Smooth muscle cell (in vitro differentiated cells): ENCODE data around the gene VTCN1. TPM values are rescaled to one million over a fixed set of nuclear protein-coding genes. Genes with fewer than 3 reads are reported as not detected.

Experiments
- DNase-seq: peaks from one replicate; lab custom pipeline; 2025; ENCODE audit not compliant: unreplicated experiment; lab: John Stamatoyannopoulos, UW
- H2AFZ ChIP-seq: fragments of 200-600 bp; sonication (generic); 2 replicates; pipeline ENCODE4 v1.6.0; 2016; ENCODE audit warnings: antibody characterized with exemption, low read depth, mild to moderate bottlenecking
- H3F3A ChIP-seq: fragments of 200-600 bp; sonication (generic); 2 replicates; pipeline ENCODE4 v1.6.0; 2017; ENCODE audit warnings: antibody characterized with exemption, low read depth
- H3K27ac ChIP-seq: fragments of 200-600 bp; sonication (generic); 2 replicates; pipeline ENCODE4 v1.5.1; 2016; ENCODE audit warnings: low read depth, mild to moderate bottlenecking
- H3K27me3 ChIP-seq: fragments of 200-600 bp; sonication (generic); 2 replicates; pipeline ENCODE4 v1.6.1; 2016; ENCODE audit warnings: low read depth, mild to moderate bottlenecking
- H3K36me3 ChIP-seq: fragments of 200-600 bp; sonication (generic); 2 replicates; pipeline ENCODE4 v1.5.1; 2016; ENCODE audit warnings: low read depth
- H3K4me1 ChIP-seq: fragments of 200-600 bp; sonication (generic); 2 replicates; pipeline ENCODE4 v1.5.1; 2016; ENCODE audit warnings: low read depth
- H3K4me2 ChIP-seq: fragments of 200-600 bp; sonication (generic); 2 replicates; pipeline ENCODE4 v1.6.0; 2016; ENCODE audit warnings: mild to moderate bottlenecking
- H3K4me3 ChIP-seq: fragments of 200-600 bp; sonication (generic); 2 replicates; pipeline ENCODE4 v1.5.1; 2016; ENCODE audit warnings: mild to moderate bottlenecking
- H3K79me2 ChIP-seq: fragments of 200-600 bp; sonication (generic); 2 replicates; pipeline ENCODE4 v1.6.0; 2016; ENCODE audit warnings: low read depth, mild to moderate bottlenecking
- H3K9ac ChIP-seq: fragments of 200-600 bp; sonication (generic); 2 replicates; pipeline ENCODE4 v1.6.0; 2016; ENCODE audit warnings: low read depth
- H3K9me3 ChIP-seq: fragments of 200-600 bp; sonication (generic); replicated peaks from 2 replicates; pipeline ENCODE4 v1.5.1; 2016; ENCODE audit warnings: low read depth
- H4K20me1 ChIP-seq: fragments of 200-600 bp; sonication (generic); 2 replicates; pipeline ENCODE4 v1.6.0; 2016; ENCODE audit warnings: low read depth
- CTCF ChIP-seq: fragments of 200-600 bp; sonication (generic); IDR thresholded peaks from 2 replicates; pipeline ENCODE4 v1.5.1; 2017; ENCODE audit warnings: borderline replicate concordance, mild to moderate bottlenecking, antibody characterized with exemption; ENCODE audit not compliant: insufficient read depth, poor library complexity, severe bottlenecking
- WGBS: methylation state at CpG from one replicate; pipeline ENCODE4 v1.1.7; 2016; ENCODE audit warnings: low lambda C conversion rate; 5-methylcytosine and 5-hydroxymethylcytosine counted together
- microRNA counts: library from miRNA; unstranded; fragments of <30 nt; microRNA quantifications from one replicate; lab custom pipeline; 2016
- microRNA-seq: library from miRNA; unstranded; fragments of <30 nt; microRNA quantifications from one replicate; pipeline ENCODE4, GENCODE V29; 2016; ENCODE audit warnings: borderline number of aligned reads
- polyA plus RNA-seq: library from polyadenylated mRNA; unstranded; fragments of >200 nt; fragmentation: Nextera tagmentation; extraction: Ambion mirVana; gene quantifications from 2 replicates; pipeline ENCODE4 v1.2.1, GENCODE V29; 2016
- small RNA-seq: library from RNA; depleted of rRNA; stranded (forward); fragments of <200 nt; gene quantifications from one replicate; pipeline ENCODE3, GENCODE V24; 2014
- total RNA-seq: library from RNA; depleted of rRNA; stranded (reverse); fragments of >200 nt; gene quantifications from 2 replicates; pipeline ENCODE4 v1.2.3, GENCODE V29; 2014

VTCN1 gene
- total and polyA plus RNA-seq, 2 experiments from 2014 or later, result 7.1 to 33.0 TPM

- WGBS, result 92% methylated on average over 3 of the region's 3 CpGs
- H3K4me3 ChIP-seq, result no peak overlapping the region
- peak overlapping the region; percentile 50 for H3K27ac ChIP-seq
- no peaks in the 10 kb centered on the region for H3K36me3 ChIP-seq
- H2AFZ ChIP-seq, result no peak overlapping the region
- peak overlapping the region; percentile 48 for H3K9ac ChIP-seq
- peaks cover 5% of the 10 kb centered on the region for H3K4me1 ChIP-seq
- H3K4me2 ChIP-seq, result no peak overlapping the region
- no peak for DNase-seq
- H3K27me3 ChIP-seq, result no peaks in the 10 kb centered on the region
- no peaks in the 10 kb centered on the region for H3K9me3 ChIP-seq
- TF ChIP-seq CTCF, result no peak
- H3K79me2 ChIP-seq, result no peaks in the 10 kb centered on the region
- H4K20me1 ChIP-seq, result no peaks in the 10 kb centered on the region
- peaks cover 7% of the 10 kb centered on the region for H3F3A ChIP-seq
Observed at GRCh38 chr1:117096951-117097408, 113.7 kb downstream of the VTCN1 start.

- no peaks in the 10 kb centered on the region for H3K27me3 ChIP-seq
Observed at GRCh38 chr1:117094841-117095604, 115.7 kb downstream of the VTCN1 start.

GRCh38 chr1:117093870-117094621 is 116.7 kb downstream of the VTCN1 start:
- Histone ChIP-seq H3K4me2 (peak overlapping the region; percentile 75), H2AFZ (no peak overlapping the region), H3K9ac (peak overlapping the region; percentile 94), H3K36me3 (no peaks in the 10 kb centered on the region), H4K20me1 (no peaks in the 10 kb centered on the region), H3K79me2 (no peaks in the 10 kb centered on the region), H3K4me3 (no peak overlapping the region), H3K4me1 (peaks cover 5% of the 10 kb centered on the region), H3F3A (peaks cover 11% of the 10 kb centered on the region), H3K27ac (peak overlapping the region; percentile 100), H3K9me3 (no peaks in the 10 kb centered on the region), H3K27me3 (no peaks in the 10 kb centered on the region)
- no peak for DNase-seq
- WGBS, result 55% methylated on average over 6 of the region's 6 CpGs
- peak; percentile 44 for TF ChIP-seq CTCF

More at GRCh38 chr1:117094841-117095604, 115.7 kb downstream of the VTCN1 start:
- no peaks in the 10 kb centered on the region for H3K36me3 ChIP-seq
- no peak for DNase-seq
- no peak overlapping the region for H3K4me3 ChIP-seq
- WGBS, result 91% methylated on average over 7 of the region's 7 CpGs
- peaks cover 5% of the 10 kb centered on the region for H3K4me1 ChIP-seq
- no peaks in the 10 kb centered on the region for H4K20me1 ChIP-seq
- no peak for TF ChIP-seq CTCF
- H3F3A ChIP-seq, result peaks cover 11% of the 10 kb centered on the region
- no peak overlapping the region for H3K4me2 ChIP-seq
- H3K9me3 ChIP-seq, result no peaks in the 10 kb centered on the region
- H3K9ac ChIP-seq, result no peak overlapping the region
- H3K27ac ChIP-seq, result peak overlapping the region; percentile 100
- no peak overlapping the region for H2AFZ ChIP-seq
- no peaks in the 10 kb centered on the region for H3K79me2 ChIP-seq

MicroRNA genes within 50 kb of the gene (microRNA counts, 767-probe panel; counts per million panel counts)
- 183 counts per million for microRNA hsa-miR-942 (lab: Ali Mortazavi, UCI)

Small RNAs within 50 kb of the gene (microRNA-seq; reads per million reads assigned to microRNA genes)
- 29.2 reads per million, percentile 37 among the genes with 10 or more reads in this experiment for gene MIR942

Small RNAs within 50 kb of the gene (small RNA-seq; reads per million reads assigned to genes)
- 0.37 reads per million, percentile 11 among the genes with 10 or more reads in this experiment for gene MIR942
- not detected for gene RF00017

Other genes with a start within 250 kb of the VTCN1 start
- 0.81 and 0.85 TPM in 2 replicates for gene CD101, start 209.2 kb downstream of the VTCN1 start, total RNA-seq
- 2.0 and 3.1 TPM in 2 replicates for gene CD101, start 209.2 kb downstream of the VTCN1 start, polyA plus RNA-seq
- gene TTF2, start 150.6 kb downstream of the VTCN1 start, total RNA-seq, result 4.9 and 16.2 TPM in 2 replicates
- 8.2 and 8.8 TPM in 2 replicates for gene TTF2, start 150.6 kb downstream of the VTCN1 start, polyA plus RNA-seq
- gene TRIM45, start 89.2 kb downstream of the VTCN1 start, total RNA-seq, result 3.5 and 4.4 TPM in 2 replicates
- 4.6 and 6.4 TPM in 2 replicates for gene TRIM45, start 89.2 kb downstream of the VTCN1 start, polyA plus RNA-seq
- gene MAN1A2, start 156.5 kb upstream of the VTCN1 start, total RNA-seq, result 41.3 and 48.8 TPM in 2 replicates
- gene MAN1A2, start 156.5 kb upstream of the VTCN1 start, polyA plus RNA-seq, result 18.2 and 23.6 TPM in 2 replicates